ENCODE data around the gene TIMM22.

The TIMM22 gene

GRCh38 chr17:1024076-1024475, 27.1 kb downstream of the TIMM22 start:
- no peak for DNase-seq

- DNase-seq = no peak
Measured at GRCh38 chr17:1025733-1026598, 29.0 kb downstream of the TIMM22 start.

GRCh38 chr17:1026599-1026975, 29.7 kb downstream of the TIMM22 start:
- no peak for DNase-seq

- no peak for DNase-seq
Measured at GRCh38 chr17:1027044-1027443, 30.1 kb downstream of the TIMM22 start.

- DNase-seq = no peak
Measured at GRCh38 chr17:1029196-1029921, 32.4 kb downstream of the TIMM22 start.

GRCh38 chr17:1029922-1030644, 33.2 kb downstream of the TIMM22 start:
- no peak for DNase-seq

GRCh38 chr17:1030684-1031532, 34.0 kb downstream of the TIMM22 start:
- DNase-seq = no peak

- DNase-seq = no peak
Measured at GRCh38 chr17:1031711-1032110, 34.8 kb downstream of the TIMM22 start.

GRCh38 chr17:1032391-1032790, 35.5 kb downstream of the TIMM22 start:
- no peak for DNase-seq

GRCh38 chr17:1033503-1033902, 36.6 kb downstream of the TIMM22 start:
- no peak for DNase-seq

GRCh38 chr17:1034652-1035210, 37.8 kb downstream of the TIMM22 start:
- no peak for DNase-seq

GRCh38 chr17:1035546-1036170, 38.7 kb downstream of the TIMM22 start:
- DNase-seq = no peak

GRCh38 chr17:1036171-1036844, 39.4 kb downstream of the TIMM22 start:
- DNase-seq = no peak

- no peak for DNase-seq
Measured at GRCh38 chr17:1036845-1037237, 39.9 kb downstream of the TIMM22 start.

- DNase-seq = no peak
Measured at GRCh38 chr17:1037238-1037879, 40.4 kb downstream of the TIMM22 start.

GRCh38 chr17:1038459-1039122, 41.7 kb downstream of the TIMM22 start:
- no peak for DNase-seq

GRCh38 chr17:1039123-1039507, 42.2 kb downstream of the TIMM22 start:
- DNase-seq = no peak

- DNase-seq = no peak
Measured at GRCh38 chr17:1039511-1040215, 42.7 kb downstream of the TIMM22 start.

- DNase-seq = no peak
Measured at GRCh38 chr17:1040216-1040600, 43.3 kb downstream of the TIMM22 start.

GRCh38 chr17:1041746-1042145, 44.8 kb downstream of the TIMM22 start:
- DNase-seq = no peak

Measured in COR-L47 (cell line).